CD8-positive, alpha-beta memory T cell (primary cell): Measurements from ENCODE around the gene MYO18B. TPM values are rescaled to one million over a fixed set of nuclear protein-coding genes. Genes with fewer than 3 reads are reported as not detected.

Experiments used
- CTCF ChIA-PET: fragments of 350-600 bp; sonication (Branson Sonifier 250); formaldehyde crosslinking; loops from one replicate; lab custom pipeline; 2021; ENCODE audit warnings: antibody characterized with exemption; lab: Charles Lee
- POLR2A ChIA-PET: fragments of 350-600 bp; sonication (Branson Sonifier 250); formaldehyde crosslinking; loops from one replicate; lab custom pipeline; 2021; ENCODE audit warnings: antibody characterized with exemption; lab: Charles Lee
- DNase-seq, 5 donors: peaks; one replicate each; pipeline versions ENCODE4 v3.0.0 to v3.0.0-alpha.2; 2020 to 2022; ENCODE audit warnings: mixed read lengths in 1 of 5
- H3K27ac ChIP-seq: one replicate; pipeline ENCODE4 v1.7.0; 2013; ENCODE audit warnings: low read depth, mild to moderate bottlenecking, low read length, moderate library complexity
- H3K27me3 ChIP-seq: 2 replicates; pipeline ENCODE4 v1.7.0; 2013; ENCODE audit warnings: low read length, mild to moderate bottlenecking; ENCODE audit not compliant: insufficient read depth, poor library complexity, severe bottlenecking
- H3K36me3 ChIP-seq: 2 replicates; pipeline ENCODE4 v1.7.0; 2013; ENCODE audit warnings: mild to moderate bottlenecking, low read length, moderate library complexity; ENCODE audit not compliant: insufficient read depth
- H3K4me1 ChIP-seq: 2 replicates; pipeline ENCODE4 v1.7.0; 2013; ENCODE audit warnings: mild to moderate bottlenecking, low read length, moderate library complexity; ENCODE audit not compliant: insufficient read depth
- H3K4me3 ChIP-seq: 2 replicates; pipeline ENCODE4 v1.7.0; 2013; ENCODE audit warnings: mild to moderate bottlenecking, low read length
- H3K9me3 ChIP-seq: 2 replicates; pipeline ENCODE4 v1.7.0; 2013; ENCODE audit warnings: mild to moderate bottlenecking, low read length
- H3K27ac Mint-ChIP-seq, 8 donors: one replicate each; pipeline ENCODE4 v1.8.0; 2020 to 2021; ENCODE audit warnings: mixed read lengths in 8 of 8, mild to moderate bottlenecking in 6 of 8, inconsistent platforms in 3 of 8, moderate library complexity in 3 of 8
- H3K27me3 Mint-ChIP-seq, 2 donors: one replicate each; pipeline ENCODE4 v1.8.0; 2020 to 2021; ENCODE audit warnings: mixed read lengths in 2 of 2, mild to moderate bottlenecking in 1 of 2, moderate library complexity in 1 of 2
- H3K36me3 Mint-ChIP-seq, 3 donors: one replicate each; pipeline ENCODE4 v1.8.0; 2020 to 2021; ENCODE audit warnings: mixed read lengths in 3 of 3, inconsistent platforms in 1 of 3, mild to moderate bottlenecking in 1 of 3
- H3K4me1 Mint-ChIP-seq, 3 donors: one replicate each; pipeline ENCODE4 v1.8.0; 2020 to 2021; ENCODE audit warnings: mixed read lengths in 3 of 3, inconsistent platforms in 1 of 3, mild to moderate bottlenecking in 1 of 3
- H3K4me3 Mint-ChIP-seq, 7 donors: one replicate each; pipeline ENCODE4 v1.8.0; 2020 to 2021; ENCODE audit warnings: mixed read lengths in 7 of 7, mild to moderate bottlenecking in 6 of 7, moderate library complexity in 4 of 7, inconsistent platforms in 2 of 7
- H3K9me3 Mint-ChIP-seq, 5 donors: one replicate each; pipeline ENCODE4 v1.8.0; 2020 to 2022; ENCODE audit warnings: mixed read lengths in 5 of 5, mild to moderate bottlenecking in 3 of 5, moderate library complexity in 2 of 5, inconsistent platforms in 1 of 5
- polyA plus RNA-seq: library from polyadenylated mRNA; unstranded; fragments of 300-500 nt; fragmentation: Illumina TruSeq; gene quantifications from one replicate; pipeline ENCODE4 v1.2.3, GENCODE V29; 2021
- total RNA-seq, 2 experiments: library from RNA; stranded (reverse); gene quantifications; one replicate each; pipeline ENCODE4 v1.2.3, GENCODE V29; 2021

Gene MYO18B
- total and polyA plus RNA-seq, 3 experiments from 2014 or later = 0.06 to 0.84 (median 0.59) TPM

DNA sequence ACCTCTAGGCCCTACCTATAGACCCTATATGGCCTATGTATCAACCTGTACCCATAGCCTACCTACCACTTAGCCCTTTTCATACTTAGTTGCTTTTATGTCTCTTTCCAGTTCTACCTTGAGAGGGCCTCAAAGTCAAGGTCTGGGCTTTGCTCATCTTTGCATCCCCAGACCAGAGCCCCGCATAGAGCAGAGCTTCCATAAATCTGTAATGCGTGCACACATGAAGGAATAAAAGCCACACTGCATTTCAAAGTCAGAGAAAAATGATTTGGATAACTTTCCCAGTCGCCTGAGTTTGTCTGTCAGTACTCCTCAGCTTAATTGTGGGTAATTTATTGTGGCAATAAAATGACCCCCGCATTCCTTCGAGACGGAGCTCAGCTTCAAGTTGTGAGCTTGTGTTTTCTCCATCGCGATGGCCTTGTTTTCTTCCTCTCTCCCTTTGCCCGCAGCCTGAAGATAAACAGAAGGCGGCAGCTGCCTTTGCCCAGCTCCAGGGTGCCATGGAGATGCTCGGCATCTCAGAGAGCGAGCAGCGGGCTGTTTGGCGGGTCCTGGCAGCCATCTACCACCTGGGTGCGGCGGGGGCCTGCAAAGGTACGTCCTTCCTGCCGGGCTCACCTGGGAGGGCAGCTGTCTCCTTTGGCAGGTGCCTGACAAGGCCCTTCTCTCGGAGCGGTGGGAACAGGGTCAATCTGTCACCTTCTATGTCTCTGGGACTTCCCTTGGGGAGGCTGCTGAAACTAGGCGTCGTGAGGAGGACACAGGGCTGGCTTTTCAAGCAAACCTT lies 55.7 kb downstream of the MYO18B start:
- no peaks in the 10 kb centered on the region for H3K27me3 ChIP-seq
- H3K36me3 ChIP-seq = no peaks in the 10 kb centered on the region
- Mint-ChIP-seq H3K27me3 (peaks cover 0 to 9% of the 10 kb centered on the region in 2 donors), H3K4me3 (no peak overlapping the region), H3K4me1 (no peaks in the 10 kb centered on the region), H3K36me3 (no peaks in the 10 kb centered on the region), H3K27ac (no peak overlapping the region), H3K9me3 (no peaks in the 10 kb centered on the region)
- H3K9me3 ChIP-seq = no peaks in the 10 kb centered on the region
- POLR2A ChIA-PET = no interaction called here
- H3K4me1 ChIP-seq = no peaks in the 10 kb centered on the region
- CTCF ChIA-PET = no interaction called here
- no peak overlapping the region for H3K27ac ChIP-seq
- H3K4me3 ChIP-seq = no peak overlapping the region
- DNase-seq = no peak

DNA sequence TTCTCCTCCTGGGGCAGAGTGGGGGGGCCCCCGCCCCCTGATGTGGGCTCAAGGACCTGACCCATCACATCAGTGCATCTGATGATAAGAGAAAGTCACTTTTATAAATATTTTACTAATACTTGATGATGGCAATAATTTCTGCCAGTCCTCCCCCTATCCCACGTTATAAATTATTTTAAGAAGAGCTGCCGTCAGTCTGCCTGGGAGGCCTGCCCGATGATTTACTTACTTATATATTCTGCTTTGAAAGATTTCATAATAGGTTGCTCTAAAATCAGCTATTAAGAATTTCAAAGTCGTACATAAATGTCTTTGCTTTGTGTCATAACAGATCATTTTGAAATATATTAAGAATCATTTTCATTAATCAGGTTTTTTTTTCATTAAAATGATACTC lies 58.8 kb downstream of the MYO18B start:
- no peaks in the 10 kb centered on the region for H3K4me1 Mint-ChIP-seq
- peaks cover 6 to 11% of the 10 kb centered on the region in 2 donors for H3K27me3 Mint-ChIP-seq
- ChIA-PET POLR2A (no interaction called here), CTCF (no interaction called here)
- Histone ChIP-seq H3K4me3 (no peak overlapping the region), H3K36me3 (no peaks in the 10 kb centered on the region), H3K27ac (no peak overlapping the region), H3K4me1 (no peaks in the 10 kb centered on the region), H3K9me3 (no peaks in the 10 kb centered on the region), H3K27me3 (no peaks in the 10 kb centered on the region)
- no peak overlapping the region for H3K4me3 Mint-ChIP-seq
- H3K9me3 Mint-ChIP-seq = no peaks in the 10 kb centered on the region
- no peak overlapping the region for H3K27ac Mint-ChIP-seq
- DNase-seq = no peak
- no peaks in the 10 kb centered on the region for H3K36me3 Mint-ChIP-seq

DNA sequence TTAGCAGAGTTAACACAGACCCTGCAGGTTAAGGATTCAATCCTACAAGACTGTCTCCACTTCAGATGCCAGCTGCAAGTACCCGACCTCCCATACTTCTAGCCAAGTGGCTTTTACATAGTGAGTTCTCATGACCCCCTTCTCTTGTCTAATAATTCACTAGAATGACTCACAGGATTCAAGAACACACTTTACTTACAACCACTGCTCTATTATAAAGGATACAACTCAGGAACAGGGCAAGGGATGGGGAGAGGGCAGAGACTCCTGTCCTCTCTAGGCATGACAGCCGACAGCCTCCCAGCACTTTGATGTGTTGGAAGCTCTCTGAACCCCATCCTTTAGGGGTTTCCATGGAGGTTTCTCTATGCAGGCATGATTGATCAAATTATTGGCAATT lies 60.0 kb downstream of the MYO18B start:
- Histone ChIP-seq H3K27ac (no peak overlapping the region), H3K9me3 (no peaks in the 10 kb centered on the region), H3K36me3 (no peaks in the 10 kb centered on the region), H3K4me3 (no peak overlapping the region), H3K4me1 (no peaks in the 10 kb centered on the region), H3K27me3 (no peaks in the 10 kb centered on the region)
- no peaks in the 10 kb centered on the region for H3K9me3 Mint-ChIP-seq
- POLR2A ChIA-PET = no interaction called here
- H3K27me3 Mint-ChIP-seq = peaks cover 9 to 12% of the 10 kb centered on the region in 2 donors
- CTCF ChIA-PET = no interaction called here
- no peaks in the 10 kb centered on the region for H3K4me1 Mint-ChIP-seq
- no peak overlapping the region for H3K27ac Mint-ChIP-seq
- no peak overlapping the region for H3K4me3 Mint-ChIP-seq
- no peak for DNase-seq
- no peaks in the 10 kb centered on the region for H3K36me3 Mint-ChIP-seq

DNA sequence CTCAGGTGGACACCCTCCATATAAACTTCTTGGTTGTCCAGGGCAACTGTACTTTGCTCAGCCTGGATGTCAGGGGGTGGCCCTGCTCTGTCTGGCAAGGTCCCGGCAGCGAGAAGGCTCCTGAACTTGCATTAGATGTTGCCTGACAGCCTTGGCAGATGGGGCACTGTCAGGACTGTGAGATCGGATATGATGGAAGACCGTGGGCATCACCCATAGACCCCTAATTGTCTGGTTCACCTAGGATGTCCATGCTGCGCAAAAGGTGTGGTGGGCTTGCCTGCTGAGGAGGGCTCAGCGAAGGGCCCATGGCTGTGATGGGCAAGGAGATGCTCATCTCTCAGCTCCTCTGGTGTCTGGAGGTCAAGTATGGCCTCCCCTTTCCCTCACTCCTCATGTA lies 62.7 kb downstream of the MYO18B start:
- Mint-ChIP-seq H3K36me3 (no peaks in the 10 kb centered on the region), H3K27me3 (peaks cover 4 to 9% of the 10 kb centered on the region in 2 donors), H3K9me3 (peaks cover 0 to 2% (median 0%) of the 10 kb centered on the region in 5 donors), H3K4me1 (no peaks in the 10 kb centered on the region), H3K4me3 (no peak overlapping the region), H3K27ac (no peak overlapping the region)
- Histone ChIP-seq H3K36me3 (no peaks in the 10 kb centered on the region), H3K27me3 (no peaks in the 10 kb centered on the region), H3K4me3 (no peak overlapping the region), H3K27ac (no peak overlapping the region), H3K4me1 (no peaks in the 10 kb centered on the region), H3K9me3 (no peaks in the 10 kb centered on the region)
- CTCF ChIA-PET = no interaction called here
- POLR2A ChIA-PET = no interaction called here
- DNase-seq = no peak

DNA sequence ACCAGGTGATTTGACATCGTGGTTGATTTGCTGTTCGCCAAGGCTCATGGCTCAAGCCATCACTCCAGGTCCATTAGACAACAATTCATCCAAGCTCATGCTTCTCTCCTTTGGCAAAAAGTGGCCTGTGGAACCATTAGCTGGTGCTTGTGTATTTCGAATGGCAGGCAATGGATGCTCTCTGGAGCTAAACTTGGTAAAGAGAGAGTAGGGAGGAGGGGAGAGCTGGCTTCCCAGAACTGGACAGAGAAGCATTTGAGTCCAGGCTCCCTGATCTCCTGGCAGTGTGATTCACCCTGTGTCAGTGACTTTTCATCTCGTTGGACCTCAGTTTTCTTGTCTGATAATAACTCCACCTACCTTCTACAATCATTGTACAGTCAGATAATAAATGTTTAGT lies 64.6 kb downstream of the MYO18B start:
- Histone ChIP-seq H3K27me3 (no peaks in the 10 kb centered on the region), H3K36me3 (no peaks in the 10 kb centered on the region), H3K4me1 (no peaks in the 10 kb centered on the region), H3K9me3 (no peaks in the 10 kb centered on the region), H3K4me3 (no peak overlapping the region), H3K27ac (no peak overlapping the region)
- Mint-ChIP-seq H3K27ac (no peak overlapping the region), H3K4me1 (no peaks in the 10 kb centered on the region), H3K36me3 (no peaks in the 10 kb centered on the region), H3K27me3 (peaks cover 2 to 9% of the 10 kb centered on the region in 2 donors), H3K4me3 (no peak overlapping the region), H3K9me3 (peaks cover 0 to 3% (median 0%) of the 10 kb centered on the region in 5 donors)
- POLR2A ChIA-PET = no interaction called here
- CTCF ChIA-PET = no interaction called here
- DNase-seq = no peak

DNA sequence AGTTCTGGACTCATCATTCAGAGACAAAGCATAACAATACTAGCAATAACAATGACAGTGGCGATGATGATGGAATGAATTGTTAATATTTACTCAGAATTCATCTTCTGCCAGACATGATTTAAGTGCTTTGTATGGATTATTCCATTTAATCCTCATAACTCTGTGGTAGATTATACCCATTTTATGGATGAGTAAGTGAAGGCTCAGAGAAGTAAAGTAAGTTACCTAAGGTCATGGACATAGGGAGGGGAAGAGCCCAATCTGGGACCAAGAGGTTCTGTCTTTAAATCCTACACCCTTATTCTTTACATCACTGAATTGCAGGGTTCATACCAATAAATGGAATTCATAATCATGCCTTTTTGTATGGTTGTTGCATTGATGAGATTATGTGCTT lies 72.7 kb downstream of the MYO18B start:
- Mint-ChIP-seq H3K4me1 (no peaks in the 10 kb centered on the region), H3K9me3 (peaks cover 0 to 4% (median 0%) of the 10 kb centered on the region in 5 donors), H3K4me3 (no peak overlapping the region), H3K27ac (no peak overlapping the region), H3K36me3 (no peaks in the 10 kb centered on the region), H3K27me3 (peaks cover 18 to 25% of the 10 kb centered on the region in 2 donors)
- Histone ChIP-seq H3K4me3 (no peak overlapping the region), H3K36me3 (no peaks in the 10 kb centered on the region), H3K9me3 (no peaks in the 10 kb centered on the region), H3K27me3 (peaks cover 4% of the 10 kb centered on the region), H3K27ac (no peak overlapping the region), H3K4me1 (no peaks in the 10 kb centered on the region)
- no peak for DNase-seq
- CTCF ChIA-PET = no interaction called here
- POLR2A ChIA-PET = no interaction called here

DNA sequence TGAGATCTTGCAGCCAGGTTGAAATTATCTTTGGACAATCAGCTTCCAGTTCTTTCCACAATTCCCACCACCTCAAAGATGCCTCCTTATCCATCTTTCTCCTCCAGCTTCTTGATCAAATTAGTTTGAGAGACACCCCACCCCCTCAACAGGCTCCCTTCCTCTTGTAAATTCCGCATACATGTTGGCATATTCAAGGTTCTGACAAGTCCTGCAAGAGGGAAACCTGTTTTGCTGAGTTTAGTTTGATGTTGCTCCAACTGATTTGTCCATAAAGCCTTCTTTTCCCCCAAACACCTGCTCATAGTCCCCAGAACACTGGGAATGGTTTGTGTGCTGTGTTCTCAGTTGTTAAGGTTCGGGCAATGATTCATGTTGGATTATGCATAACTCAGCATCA lies 73.6 kb downstream of the MYO18B start:
- no peaks in the 10 kb centered on the region for H3K36me3 Mint-ChIP-seq
- peaks cover 0 to 3% (median 2%) of the 10 kb centered on the region in 5 donors for H3K9me3 Mint-ChIP-seq
- Histone ChIP-seq H3K9me3 (no peaks in the 10 kb centered on the region), H3K36me3 (no peaks in the 10 kb centered on the region), H3K27me3 (peaks cover 4% of the 10 kb centered on the region), H3K4me1 (no peaks in the 10 kb centered on the region), H3K27ac (no peak overlapping the region), H3K4me3 (no peak overlapping the region)
- ChIA-PET POLR2A (no interaction called here), CTCF (no interaction called here)
- no peak for DNase-seq
- peaks cover 18 to 25% of the 10 kb centered on the region in 2 donors for H3K27me3 Mint-ChIP-seq
- no peak overlapping the region for H3K27ac Mint-ChIP-seq
- H3K4me1 Mint-ChIP-seq = no peaks in the 10 kb centered on the region
- no peak overlapping the region for H3K4me3 Mint-ChIP-seq

DNA sequence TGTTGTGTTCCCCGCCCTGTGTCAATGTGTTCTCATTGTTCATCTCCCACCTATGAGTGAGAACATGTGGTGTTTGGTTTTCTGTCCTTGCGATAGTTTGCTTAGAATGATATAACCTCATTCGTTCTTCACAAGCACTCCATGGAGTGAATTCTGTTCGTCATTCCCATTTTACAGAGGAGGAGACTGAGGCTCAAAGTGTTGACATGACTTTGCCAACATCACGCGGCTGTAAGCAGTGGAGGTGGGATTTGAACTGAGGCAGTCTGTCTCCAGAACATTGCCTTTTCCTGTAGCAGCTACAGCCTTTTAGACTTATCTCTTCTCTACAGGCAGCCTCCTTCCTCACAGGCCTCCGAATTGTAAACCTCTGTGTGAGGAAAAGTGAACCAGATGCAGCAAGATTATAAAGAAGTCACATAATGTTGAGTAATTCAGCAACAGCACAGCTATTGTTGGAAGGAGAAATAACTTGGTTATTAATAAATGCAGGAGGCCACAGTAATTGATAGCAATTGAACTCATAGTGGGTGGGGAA lies 74.6 kb downstream of the MYO18B start:
- Histone ChIP-seq H3K36me3 (no peaks in the 10 kb centered on the region), H3K9me3 (no peaks in the 10 kb centered on the region), H3K27ac (no peak overlapping the region), H3K27me3 (peaks cover 4% of the 10 kb centered on the region), H3K4me3 (no peak overlapping the region), H3K4me1 (no peaks in the 10 kb centered on the region)
- ChIA-PET CTCF (no interaction called here), POLR2A (no interaction called here)
- DNase-seq = no peak
- H3K36me3 Mint-ChIP-seq = no peaks in the 10 kb centered on the region
- peaks cover 18 to 25% of the 10 kb centered on the region in 2 donors for H3K27me3 Mint-ChIP-seq
- H3K4me1 Mint-ChIP-seq = no peaks in the 10 kb centered on the region
- peaks cover 0 to 4% (median 2%) of the 10 kb centered on the region in 5 donors for H3K9me3 Mint-ChIP-seq
- no peak overlapping the region for H3K4me3 Mint-ChIP-seq
- H3K27ac Mint-ChIP-seq = no peak overlapping the region
